ENCODE results near the gene AQP5. TPM values are rescaled to one million over a fixed set of nuclear protein-coding genes. Genes with fewer than 3 reads are reported as not detected.

AQP5 gene
- total RNA-seq, result 1 to 10 TPM in 1 of 4 donors, not detected in 3; 7.8 TPM

DNA sequence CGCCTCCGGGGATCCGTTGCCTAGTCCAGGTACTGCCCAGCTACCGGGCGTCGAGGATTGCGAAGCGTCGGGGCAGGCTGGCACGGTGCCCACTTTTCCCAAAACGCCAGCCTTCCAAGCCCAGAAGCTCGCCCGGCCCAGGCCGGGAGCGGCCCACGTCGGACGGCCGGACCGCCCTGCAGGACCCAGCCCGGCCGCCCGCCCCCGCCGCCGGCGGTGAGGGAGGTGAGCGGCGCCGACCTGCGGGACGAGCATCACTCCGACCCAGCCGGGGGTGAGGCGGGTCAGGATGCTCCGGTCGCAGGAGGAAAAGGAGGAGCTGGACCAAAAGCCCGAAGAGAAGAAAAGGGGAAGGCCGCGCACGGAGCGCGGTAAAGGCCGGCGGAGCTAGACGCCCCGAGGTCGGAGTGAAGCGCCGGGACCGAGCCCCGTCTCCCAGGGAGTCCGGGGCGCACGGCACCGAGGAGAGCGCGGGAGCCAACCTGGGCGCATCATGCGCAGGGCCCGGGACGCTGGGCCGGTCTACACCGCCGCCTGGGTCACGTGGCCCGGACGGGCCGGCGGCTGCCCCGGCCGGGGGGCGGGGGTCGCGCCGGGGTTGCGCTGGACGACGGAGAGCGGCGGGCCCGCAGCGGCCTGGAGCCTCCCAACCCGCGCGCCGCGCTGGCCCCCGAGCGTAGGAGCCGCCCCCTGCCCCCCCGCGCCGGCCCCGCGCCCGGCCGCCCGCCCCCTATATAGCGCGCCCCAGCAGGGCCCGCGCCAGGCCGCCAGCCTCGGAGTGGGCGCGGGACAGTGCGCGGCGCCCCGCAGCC, at the start of gene AQP5:
TSS of gene AQP5 (plus strand) at position 762 of the 812 bp plus-strand sequence. CDS start 146 bp downstream, outside the sequence.
- peaks cover 0 to 15% (median 6%) of the 10 kb centered on the region in 3 donors for H3K4me1 ChIP-seq
- peaks cover 52% of the 10 kb centered on the region for H3K27me3 ChIP-seq
- H3K4me3 ChIP-seq, result peak within 1 kb of the TSS in 1 of 2 donors; percentile 50
- H3K36me3 ChIP-seq, result no peaks in the 10 kb centered on the region
- TF ChIP-seq POLR2A (IDR thresholded peaks at IDR 0.05), result no peak
- TF ChIP-seq EP300 (IDR thresholded peaks at IDR 0.05), result no peak
- TF ChIP-seq, protein P1, sequence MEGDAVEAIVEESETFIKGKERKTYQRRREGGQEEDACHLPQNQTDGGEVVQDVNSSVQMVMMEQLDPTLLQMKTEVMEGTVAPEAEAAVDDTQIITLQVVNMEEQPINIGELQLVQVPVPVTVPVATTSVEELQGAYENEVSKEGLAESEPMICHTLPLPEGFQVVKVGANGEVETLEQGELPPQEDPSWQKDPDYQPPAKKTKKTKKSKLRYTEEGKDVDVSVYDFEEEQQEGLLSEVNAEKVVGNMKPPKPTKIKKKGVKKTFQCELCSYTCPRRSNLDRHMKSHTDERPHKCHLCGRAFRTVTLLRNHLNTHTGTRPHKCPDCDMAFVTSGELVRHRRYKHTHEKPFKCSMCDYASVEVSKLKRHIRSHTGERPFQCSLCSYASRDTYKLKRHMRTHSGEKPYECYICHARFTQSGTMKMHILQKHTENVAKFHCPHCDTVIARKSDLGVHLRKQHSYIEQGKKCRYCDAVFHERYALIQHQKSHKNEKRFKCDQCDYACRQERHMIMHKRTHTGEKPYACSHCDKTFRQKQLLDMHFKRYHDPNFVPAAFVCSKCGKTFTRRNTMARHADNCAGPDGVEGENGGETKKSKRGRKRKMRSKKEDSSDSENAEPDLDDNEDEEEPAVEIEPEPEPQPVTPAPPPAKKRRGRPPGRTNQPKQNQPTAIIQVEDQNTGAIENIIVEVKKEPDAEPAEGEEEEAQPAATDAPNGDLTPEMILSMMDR (IDR thresholded peaks at IDR 0.05), result no peak
- no peak for TF ChIP-seq POLR2AphosphoS5 (IDR thresholded peaks at IDR 0.05)
- no peaks in the 10 kb centered on the region for H3K9me3 ChIP-seq
- H3K27ac ChIP-seq, result no peak within 1 kb of the TSS
- WGBS, 2 donors (ENCODE audit: low coverage in 1 of 2), result no CpG with 5 or more reads among the region's 111 CpGs
- peak; percentile 22 for ATAC-seq

DNA sequence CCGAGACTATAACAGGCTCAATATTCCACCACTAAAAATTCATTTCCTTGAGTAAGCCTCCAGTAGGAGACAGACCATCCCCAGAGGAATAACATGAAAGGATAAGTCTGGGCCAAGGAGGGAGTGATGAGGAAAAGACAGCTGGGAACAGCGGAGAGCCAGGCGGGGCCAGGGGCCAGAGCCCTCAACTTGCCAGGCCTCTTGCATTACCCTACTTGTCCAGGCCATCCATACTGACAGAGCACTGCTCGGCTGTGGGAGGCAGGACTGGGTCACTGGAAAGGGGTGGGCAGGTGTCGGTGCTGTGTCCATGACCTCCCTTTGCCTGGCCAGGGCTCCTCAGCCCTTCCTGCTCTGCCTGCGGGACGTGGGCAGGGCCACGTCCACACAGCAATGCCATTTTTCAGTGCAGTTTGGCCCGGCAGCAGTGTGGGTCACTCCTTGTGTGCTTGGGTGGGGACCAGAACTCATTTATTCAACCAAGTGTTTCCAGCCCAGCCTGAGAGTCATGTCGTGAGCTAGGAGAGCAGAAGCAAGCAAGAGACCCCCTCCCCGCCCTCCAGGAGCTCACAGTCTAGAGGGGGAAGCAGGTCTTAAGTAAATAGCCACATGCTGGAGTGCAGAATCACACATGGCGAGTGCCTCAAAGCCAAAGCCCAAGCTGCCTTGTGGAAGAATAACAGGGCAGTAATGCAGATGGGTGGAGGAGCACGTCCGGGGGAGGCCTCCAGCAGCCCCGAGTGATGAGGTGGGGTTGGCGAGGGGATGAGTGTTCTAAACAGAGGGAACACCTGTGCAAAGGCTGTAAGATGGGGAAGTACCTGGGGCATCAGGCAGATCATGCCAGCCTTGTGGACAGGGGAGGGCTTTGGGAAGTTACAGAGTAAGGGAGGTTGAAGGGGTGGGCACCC, 49.1 kb upstream of the AQP5 start:
- Histone ChIP-seq H3K36me3 (no peaks in the 10 kb centered on the region), H3K4me3 (no peak overlapping the region), H3K27ac (no peak overlapping the region), H3K4me1 (no peaks in the 10 kb centered on the region), H3K9me3 (no peaks in the 10 kb centered on the region), H3K27me3 (peaks cover 6% of the 10 kb centered on the region)
- no peak for TF ChIP-seq EP300 (IDR thresholded peaks at IDR 0.05)
- TF ChIP-seq POLR2AphosphoS5 (IDR thresholded peaks at IDR 0.05), result no peak
- TF ChIP-seq POLR2A (IDR thresholded peaks at IDR 0.05), result no peak
- ATAC-seq, result peak; percentile 85
- 63 to 81% methylated on average over 5 to 9 of the region's 16 CpGs for WGBS, 2 donors (ENCODE audit: low coverage in 1 of 2)

DNA sequence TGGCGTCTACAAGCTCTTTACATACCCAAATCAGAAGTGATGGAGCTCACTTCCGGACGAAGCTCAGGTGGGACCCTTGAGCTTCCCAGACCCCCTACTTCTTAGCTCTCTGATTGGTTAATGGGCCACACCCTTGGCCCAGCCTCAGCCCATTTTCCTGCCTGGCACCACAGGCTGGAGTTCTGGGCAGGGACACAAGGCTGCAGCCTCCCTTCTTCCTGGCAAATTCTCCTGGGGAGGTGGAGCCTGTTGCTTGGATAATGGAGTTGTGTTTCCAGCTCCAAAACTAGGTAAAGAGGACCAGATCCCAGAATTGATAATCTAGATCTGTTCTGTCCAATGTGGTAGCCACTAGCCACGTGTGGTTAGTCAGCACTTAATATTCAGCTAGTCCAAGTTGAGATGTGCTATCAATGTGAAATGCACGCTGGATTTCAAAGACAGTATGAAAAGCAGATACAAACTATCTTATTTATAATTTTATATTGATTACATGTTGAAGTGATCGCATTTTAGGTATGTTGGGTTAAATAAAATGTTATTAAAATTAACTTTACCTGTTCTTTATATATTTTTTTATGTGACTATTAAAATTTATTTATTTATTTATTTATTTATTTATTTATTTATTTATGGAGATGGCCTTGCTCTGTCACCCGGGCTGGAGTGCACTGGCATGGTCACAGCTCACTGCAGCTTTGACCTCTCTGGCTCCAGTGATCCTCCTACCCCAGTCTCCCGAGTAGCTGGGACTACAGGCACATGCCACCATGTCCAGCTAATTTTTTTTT, 45.3 kb upstream of the AQP5 start:
- TF ChIP-seq, protein P1 (IDR thresholded peaks at IDR 0.05), result no peak
- TF ChIP-seq POLR2AphosphoS5 (IDR thresholded peaks at IDR 0.05) (no peak), EP300 (IDR thresholded peaks at IDR 0.05) (no peak), POLR2A (IDR thresholded peaks at IDR 0.05) (no peak)
- 69 to 81% methylated on average over 7 to 8 of the region's 8 CpGs for WGBS, 2 donors (ENCODE audit: low coverage in 1 of 2)
- H3K36me3 ChIP-seq, result no peaks in the 10 kb centered on the region
- no peak overlapping the region for H3K4me3 ChIP-seq
- H3K27me3 ChIP-seq, result peaks cover 22% of the 10 kb centered on the region
- H3K4me1 ChIP-seq, result no peaks in the 10 kb centered on the region
- no peak for ATAC-seq
- H3K27ac ChIP-seq, result no peak overlapping the region
- H3K9me3 ChIP-seq, result no peaks in the 10 kb centered on the region

DNA sequence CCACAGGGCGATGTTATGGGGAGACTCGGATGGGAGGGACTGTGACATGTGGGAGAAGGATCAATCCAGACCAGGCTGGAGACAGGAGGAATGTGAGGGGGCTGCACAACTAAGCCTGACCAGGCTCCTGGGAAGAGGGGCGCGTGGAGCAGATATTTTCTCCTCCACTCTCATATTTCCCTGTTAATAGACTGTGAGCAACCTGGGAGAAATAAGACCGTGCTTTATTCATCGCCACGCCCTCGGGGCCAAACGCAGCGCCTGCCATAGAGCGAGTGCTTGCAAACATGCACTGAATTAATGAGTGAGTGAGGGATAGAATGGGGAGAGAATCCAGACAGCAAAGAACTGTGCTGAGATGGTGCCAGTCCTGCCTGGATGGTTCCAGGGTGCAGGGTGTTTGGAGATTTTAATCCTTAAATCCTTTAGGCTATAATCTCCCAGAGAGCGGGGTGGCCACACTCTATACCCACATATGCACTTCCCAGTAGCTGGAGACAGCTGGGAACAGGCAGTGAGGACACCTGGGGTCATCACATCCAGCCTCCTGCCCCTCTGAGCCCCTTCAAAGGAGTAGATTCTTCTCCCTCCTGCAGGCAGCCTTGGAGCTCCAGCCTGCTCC, 44.4 kb upstream of the AQP5 start:
- Histone ChIP-seq H3K4me3 (no peak overlapping the region), H3K36me3 (no peaks in the 10 kb centered on the region), H3K9me3 (no peaks in the 10 kb centered on the region), H3K4me1 (no peaks in the 10 kb centered on the region), H3K27ac (no peak overlapping the region), H3K27me3 (peaks cover 22% of the 10 kb centered on the region)
- no peak for ATAC-seq
- WGBS, 2 donors (ENCODE audit: low coverage in 1 of 2), result 90% methylated on average over 12 of the region's 12 CpGs; no CpG with 5 or more reads in 1 of the 2 donors
- TF ChIP-seq POLR2AphosphoS5 (IDR thresholded peaks at IDR 0.05), result no peak
- TF ChIP-seq EP300 (IDR thresholded peaks at IDR 0.05), result no peak
- TF ChIP-seq POLR2A (IDR thresholded peaks at IDR 0.05), result no peak
- TF ChIP-seq, protein P1 (IDR thresholded peaks at IDR 0.05), result no peak

All from gastroesophageal sphincter (tissue), 4 donors.